ENCODE data around the gene TTC27. TPM values are rescaled to one million over a fixed set of nuclear protein-coding genes. Genes with fewer than 3 reads are reported as not detected.

TTC27 gene
- total and polyA plus RNA-seq, 2 of the 13 experiments (the other 11 are each of a cell fraction or from before 2014, with no cell fraction given): 26.7 to 44.7 TPM

GRCh38 chr2:32627441-32627813 lies 423 bp upstream of the TTC27 start (continued):
- TF ChIP-seq, protein P1, sequence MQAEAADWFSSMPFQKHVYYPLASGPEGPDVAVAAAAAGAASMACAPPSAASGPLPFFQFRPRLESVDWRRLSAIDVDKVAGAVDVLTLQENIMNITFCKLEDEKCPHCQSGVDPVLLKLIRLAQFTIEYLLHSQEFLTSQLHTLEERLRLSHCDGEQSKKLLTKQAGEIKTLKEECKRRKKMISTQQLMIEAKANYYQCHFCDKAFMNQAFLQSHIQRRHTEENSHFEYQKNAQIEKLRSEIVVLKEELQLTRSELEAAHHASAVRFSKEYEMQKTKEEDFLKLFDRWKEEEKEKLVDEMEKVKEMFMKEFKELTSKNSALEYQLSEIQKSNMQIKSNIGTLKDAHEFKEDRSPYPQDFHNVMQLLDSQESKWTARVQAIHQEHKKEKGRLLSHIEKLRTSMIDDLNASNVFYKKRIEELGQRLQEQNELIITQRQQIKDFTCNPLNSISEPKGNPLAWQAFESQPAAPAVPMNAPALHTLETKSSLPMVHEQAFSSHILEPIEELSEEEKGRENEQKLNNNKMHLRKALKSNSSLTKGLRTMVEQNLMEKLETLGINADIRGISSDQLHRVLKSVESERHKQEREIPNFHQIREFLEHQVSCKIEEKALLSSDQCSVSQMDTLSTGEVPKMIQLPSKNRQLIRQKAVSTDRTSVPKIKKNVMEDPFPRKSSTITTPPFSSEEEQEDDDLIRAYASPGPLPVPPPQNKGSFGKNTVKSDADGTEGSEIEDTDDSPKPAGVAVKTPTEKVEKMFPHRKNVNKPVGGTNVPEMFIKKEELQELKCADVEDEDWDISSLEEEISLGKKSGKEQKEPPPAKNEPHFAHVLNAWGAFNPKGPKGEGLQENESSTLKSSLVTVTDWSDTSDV (CRISPR knock-in tag; IDR thresholded peaks at IDR 0.05): peak; percentile 36; the same call in 1 of the 2 replicates
- 0 out of 2 replicates have a peak, but pooled peaks have one; percentile 33 for TF ChIP-seq KLF15 (CRISPR knock-in tag; IDR thresholded peaks at IDR 0.05; ENCODE audit: borderline replicate concordance)
- TF ChIP-seq ZNF318 (CRISPR knock-in tag; IDR thresholded peaks at IDR 0.05): 0 out of 2 replicates have a peak, but pooled peaks have one; percentile 11
- TF ChIP-seq, protein P2, sequence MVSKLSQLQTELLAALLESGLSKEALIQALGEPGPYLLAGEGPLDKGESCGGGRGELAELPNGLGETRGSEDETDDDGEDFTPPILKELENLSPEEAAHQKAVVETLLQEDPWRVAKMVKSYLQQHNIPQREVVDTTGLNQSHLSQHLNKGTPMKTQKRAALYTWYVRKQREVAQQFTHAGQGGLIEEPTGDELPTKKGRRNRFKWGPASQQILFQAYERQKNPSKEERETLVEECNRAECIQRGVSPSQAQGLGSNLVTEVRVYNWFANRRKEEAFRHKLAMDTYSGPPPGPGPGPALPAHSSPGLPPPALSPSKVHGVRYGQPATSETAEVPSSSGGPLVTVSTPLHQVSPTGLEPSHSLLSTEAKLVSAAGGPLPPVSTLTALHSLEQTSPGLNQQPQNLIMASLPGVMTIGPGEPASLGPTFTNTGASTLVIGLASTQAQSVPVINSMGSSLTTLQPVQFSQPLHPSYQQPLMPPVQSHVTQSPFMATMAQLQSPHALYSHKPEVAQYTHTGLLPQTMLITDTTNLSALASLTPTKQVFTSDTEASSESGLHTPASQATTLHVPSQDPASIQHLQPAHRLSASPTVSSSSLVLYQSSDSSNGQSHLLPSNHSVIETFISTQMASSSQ (IDR thresholded peaks at IDR 0.05; ENCODE audit: low read depth): no peak
- TF ChIP-seq, protein P2 (CRISPR knock-in tag; IDR thresholded peaks at IDR 0.05; ENCODE audit: borderline replicate concordance): 0 out of 2 replicates have a peak, but pooled peaks have one; percentile 3
- TF ChIP-seq NCOR1 (IDR thresholded peaks at IDR 0.05; ENCODE audit: borderline replicate concordance, low read length): no peak
- peak; percentile 74; the same call in 1 of the 2 replicates for TF ChIP-seq ZBTB38 (CRISPR knock-in tag; IDR thresholded peaks at IDR 0.05)
- TF ChIP-seq ZFP90 (CRISPR knock-in tag; IDR thresholded peaks at IDR 0.05; ENCODE audit: borderline replicate concordance): 0 out of 2 replicates have a peak, but pooled peaks have one; percentile 2
- TF ChIP-seq ZBTB42 (CRISPR knock-in tag; IDR thresholded peaks at IDR 0.05): no peak

All from HepG2 (cell line).